ENCODE data around the gene CXXC4.

GRCh38 chr4:104421566-104421965, 73.1 kb downstream of the CXXC4 start:
- TF ChIP-seq CTCF (conservative IDR thresholded peaks at IDR 0.05; ENCODE audit: low read length), result no peak
- TF ChIP-seq EZH2phosphoT487 (IDR thresholded peaks at IDR 0.05; ENCODE audit: borderline replicate concordance, low read depth, low read length), result no peak
